ENCODE data around the gene COL5A2.
A peak's percentile ranks its signal among the peaks of the same experiment; 100 is the strongest.

COL5A2 gene

DNA sequence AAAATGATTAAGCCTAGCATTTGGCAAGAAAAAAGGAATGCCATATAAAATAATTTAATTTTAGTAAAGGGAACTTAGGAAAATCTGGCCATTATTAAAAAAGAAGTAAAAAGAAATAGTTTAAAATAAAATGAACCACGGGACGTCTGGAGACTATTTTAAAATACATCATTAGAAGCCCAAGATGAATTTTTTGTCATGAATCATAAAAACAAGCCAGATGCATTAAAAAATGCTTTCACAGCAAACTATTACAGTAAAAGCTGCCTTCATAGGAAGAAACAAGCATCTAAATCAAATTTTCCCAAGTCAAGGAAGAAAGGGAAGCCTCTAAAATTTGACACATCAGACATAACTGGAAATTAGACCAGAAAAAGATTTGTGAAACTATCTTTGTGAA is 33.0 kb downstream of the COL5A2 start:
- no peak for DNase-seq

DNA sequence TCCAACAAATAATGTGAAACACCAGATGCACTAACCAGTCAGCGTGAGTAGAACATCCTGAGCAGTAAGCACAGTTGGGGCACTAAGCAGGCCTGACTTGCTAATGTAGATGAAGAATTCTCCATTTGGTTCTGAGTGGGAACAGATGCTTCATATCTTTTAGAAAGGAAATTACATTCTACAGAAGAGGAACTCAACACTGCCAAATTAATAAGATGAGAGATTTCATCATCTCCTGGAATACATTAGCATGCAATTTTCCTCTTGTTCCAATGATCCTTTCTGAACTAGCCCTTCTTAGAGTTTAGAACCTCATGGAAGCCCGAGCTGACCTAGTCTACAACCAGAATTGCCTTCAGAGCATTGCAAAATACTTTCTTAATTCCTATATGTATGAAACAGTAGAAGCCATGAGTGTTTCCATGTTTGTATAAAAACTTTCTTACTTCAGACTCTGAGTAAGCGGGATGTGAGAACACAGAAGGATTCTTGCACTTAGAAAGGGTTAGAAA is 34.8 kb downstream of the COL5A2 start:
- DNase-seq: no peak

DNA sequence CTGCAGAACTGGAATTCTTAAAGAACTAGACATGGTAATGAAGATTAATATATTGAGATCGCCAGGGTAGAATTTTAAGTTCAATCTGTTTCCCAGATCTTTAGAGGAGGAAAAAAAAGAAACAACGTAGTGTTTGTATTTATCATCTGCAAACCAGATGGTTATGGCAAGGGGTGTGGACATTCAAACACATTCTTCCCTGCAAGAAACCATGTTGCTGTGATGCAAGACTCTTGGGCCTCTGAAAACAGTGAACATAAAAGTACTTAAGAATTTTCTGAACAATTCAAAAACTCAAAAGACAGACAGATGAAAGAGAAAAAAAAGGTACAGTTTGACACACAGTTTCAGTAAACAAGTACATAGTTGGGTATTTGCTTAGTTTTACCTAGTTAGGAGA is 35.6 kb downstream of the COL5A2 start:
- DNase-seq: no peak

DNA sequence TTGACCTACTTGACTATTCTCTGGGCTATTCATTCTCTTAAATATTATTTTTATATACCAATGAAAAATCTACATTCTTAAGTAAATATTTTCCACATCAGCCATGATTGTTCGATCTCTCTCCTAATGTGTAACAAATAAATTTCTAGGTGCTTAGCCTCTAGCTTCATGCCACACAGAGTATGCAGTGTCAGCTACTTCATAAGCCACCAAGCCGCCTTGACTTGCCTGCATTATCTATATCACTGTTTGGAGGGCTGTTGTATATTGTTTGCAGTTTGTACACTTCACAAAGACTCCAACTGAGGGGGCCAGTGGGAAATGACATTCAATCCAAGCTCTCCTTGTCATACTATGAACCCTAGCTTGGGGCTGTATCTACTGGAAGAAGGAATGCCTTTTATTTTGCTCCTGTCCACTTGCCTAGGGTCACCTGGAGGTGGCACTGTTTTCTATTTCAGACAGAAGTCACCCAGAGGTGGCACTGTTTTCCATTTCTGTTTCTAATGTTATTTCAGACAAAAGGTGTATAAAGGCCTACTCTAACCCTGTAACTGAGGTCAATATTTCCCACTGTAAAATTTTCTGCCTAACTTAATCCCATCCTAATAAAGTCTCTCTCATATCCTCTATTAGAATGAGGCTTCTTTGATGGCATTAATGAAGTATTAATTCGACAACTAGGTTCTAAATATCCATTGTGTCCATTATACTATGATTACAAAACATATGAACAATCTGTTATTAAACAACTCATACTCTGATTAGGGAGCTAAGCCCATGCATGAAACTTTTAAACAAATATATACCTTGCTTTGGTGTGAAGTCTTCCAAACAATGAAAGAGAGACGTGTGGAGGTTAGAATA is 36.4 kb downstream of the COL5A2 start:
- peak; percentile 46 to 65 (median 60) for DNase-seq

DNA sequence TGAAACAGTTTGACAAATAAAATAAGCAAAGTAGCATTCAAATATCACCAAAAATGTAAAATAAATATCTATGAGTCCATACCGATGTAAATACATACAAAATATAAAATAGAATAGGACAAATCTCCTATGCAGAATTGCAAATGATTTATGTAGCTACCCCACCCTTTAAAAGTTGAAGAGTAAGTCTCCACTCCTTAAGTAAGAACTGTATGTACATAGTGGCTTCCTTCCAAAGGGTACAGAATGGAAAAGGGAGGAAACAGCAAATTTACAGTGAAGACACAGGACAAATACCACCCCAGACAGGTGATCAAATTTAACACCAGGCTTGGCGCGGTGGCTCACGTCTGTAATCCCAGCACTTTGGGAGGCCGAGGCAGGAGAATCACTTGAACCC is 40.8 kb downstream of the COL5A2 start:
- no peak for DNase-seq

DNA sequence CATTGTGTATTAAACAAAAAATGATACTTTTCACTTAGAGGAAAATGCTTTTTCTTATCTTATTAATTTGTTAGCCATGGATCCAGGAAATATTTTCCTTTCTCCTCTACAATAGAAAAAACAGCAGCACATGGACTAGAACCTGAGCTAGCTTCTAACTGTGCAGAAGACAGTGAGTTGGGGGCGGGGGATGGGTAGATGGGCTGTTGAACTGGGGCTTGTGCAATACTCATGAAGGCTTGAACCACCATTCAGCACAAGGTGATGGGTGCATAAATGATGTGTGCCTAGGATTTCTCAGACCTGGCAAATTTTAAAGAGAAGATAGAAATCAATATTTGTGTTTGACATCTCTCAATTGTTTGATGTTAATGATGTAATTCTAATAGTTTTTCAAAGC is 42.0 kb downstream of the COL5A2 start:
- DNase-seq: no peak

DNA sequence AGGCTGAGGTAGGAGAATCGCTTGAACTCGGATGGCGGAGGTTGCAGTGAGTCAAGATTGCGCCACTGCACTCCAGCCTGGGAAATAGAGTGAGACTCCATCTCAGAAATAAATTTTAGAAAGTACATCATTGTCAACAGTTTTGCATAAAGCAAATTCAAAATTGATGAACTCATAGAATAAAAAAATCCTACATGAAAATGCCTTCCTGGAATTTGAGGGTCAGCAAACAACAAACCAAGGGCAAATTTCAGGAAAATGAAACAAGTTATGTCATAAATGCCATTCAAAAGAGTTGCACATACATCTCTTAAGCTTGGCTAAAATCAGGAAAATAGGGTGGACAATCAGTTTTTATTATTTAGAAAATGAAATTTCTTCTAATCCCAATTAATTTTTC is 45.1 kb downstream of the COL5A2 start:
- no peak for DNase-seq

DNA sequence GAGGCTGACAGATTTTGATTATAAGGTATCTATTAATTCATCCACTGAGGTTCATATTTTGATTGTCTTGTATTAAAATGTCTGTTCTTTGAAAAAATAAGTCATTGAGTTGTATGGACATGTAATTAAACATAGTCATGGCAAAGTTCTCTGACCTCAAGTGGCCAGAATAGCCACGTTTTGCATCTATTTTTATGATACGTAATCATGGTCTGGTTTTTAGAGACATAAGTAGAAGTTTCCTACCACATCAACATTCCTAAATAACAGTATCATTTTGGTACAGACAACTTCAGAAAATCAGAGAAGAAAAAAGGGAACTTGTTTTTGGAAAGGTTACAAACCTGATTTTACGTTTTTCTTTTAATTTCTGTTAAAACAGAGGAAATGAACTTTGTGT is 47.6 kb downstream of the COL5A2 start:
- DNase-seq: no peak

DNA sequence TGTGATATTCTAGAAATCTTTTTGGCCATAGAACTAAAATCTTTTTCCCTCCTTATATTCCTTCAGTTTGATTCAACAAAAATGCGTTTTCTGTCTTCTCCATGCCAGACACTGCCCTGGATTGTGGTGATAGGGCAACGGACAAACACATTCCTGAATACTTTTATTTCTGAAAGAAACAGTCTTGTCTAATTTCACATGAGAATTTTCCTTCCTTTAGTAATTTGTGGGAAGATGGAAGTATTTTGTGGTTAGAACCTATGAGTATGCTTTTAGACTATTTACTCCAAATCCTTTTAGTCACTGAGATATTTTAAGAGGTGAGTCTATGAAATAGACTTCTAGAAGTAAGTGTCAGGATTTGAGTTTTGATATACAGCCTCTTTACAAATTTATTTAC is 49.6 kb downstream of the COL5A2 start:
- DNase-seq: no peak

DNA sequence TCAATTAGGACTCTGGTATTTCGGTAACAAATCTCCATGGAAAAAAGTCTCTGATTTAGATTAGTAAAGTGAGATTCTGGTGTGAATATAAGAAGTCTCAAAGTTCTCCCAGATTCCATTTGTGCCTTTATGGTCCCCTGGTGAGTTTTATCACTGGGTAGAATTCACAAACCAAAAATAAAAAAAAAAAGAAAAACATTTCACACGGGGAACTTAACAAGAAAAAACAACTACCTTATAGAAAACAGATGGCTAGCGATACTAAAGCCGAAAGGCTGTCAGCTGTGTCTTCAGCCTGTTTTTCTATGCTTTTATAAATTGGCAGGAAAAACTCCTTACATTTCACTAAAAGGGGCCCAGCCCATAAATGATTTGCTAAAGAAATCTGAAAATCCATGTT is 50.6 kb downstream of the COL5A2 start:
- no peak for DNase-seq

DNA sequence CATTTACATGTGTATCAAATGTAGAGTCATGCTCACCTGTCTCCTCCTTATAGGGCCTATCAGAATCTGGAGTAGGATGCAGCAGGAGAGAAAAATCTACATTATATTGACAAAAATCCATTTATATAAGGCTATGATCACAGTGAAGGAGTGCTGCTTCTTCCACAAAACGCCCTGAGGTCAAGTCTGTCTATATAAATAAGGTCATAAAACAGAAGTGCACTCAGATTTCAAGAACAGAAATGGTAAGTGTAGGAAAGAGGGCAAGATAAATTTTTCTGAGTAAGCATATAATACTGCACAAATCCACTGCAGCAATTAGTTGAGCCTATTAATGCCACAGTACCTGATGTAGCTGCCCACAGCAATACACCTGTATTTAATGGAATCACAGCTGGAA is 51.8 kb downstream of the COL5A2 start:
- DNase-seq: no peak

DNA sequence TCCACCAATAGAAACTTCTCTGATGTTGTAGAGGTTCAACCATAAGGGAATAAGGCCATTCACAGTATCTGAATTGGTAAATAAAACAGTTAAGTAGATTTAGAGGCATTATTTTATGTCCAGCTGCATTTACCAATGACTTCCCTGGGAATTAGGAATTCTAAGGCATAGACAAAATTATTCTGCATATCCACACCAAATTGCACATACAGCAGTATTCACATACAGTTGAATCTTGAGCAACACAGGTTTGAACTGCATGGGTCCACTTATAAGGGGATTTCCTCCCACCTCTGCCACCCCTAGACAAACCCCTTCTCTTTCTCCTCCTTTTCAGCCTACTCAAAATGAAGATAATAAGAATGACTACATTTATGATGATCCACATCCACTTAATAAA is 54.4 kb downstream of the COL5A2 start:
- DNase-seq: no peak

DNA sequence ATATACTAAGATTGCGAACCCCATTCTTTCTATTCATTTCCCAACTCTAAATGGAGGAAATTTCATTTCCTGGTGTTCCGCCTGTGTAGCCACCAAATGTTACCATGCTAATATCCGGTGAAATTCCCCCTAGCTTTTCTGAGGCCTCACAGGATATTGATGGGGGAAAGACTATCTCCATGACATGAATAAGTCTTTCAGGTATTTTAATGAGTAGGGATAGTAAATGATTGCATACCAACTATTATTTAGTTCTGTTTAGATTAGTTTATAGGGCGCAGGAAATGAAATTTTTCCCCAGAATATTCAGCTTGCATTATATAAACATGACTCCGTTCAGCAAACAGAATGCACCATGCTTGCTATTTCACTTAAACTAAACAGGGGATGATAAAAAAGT is 55.4 kb downstream of the COL5A2 start:
- no peak for DNase-seq

DNA sequence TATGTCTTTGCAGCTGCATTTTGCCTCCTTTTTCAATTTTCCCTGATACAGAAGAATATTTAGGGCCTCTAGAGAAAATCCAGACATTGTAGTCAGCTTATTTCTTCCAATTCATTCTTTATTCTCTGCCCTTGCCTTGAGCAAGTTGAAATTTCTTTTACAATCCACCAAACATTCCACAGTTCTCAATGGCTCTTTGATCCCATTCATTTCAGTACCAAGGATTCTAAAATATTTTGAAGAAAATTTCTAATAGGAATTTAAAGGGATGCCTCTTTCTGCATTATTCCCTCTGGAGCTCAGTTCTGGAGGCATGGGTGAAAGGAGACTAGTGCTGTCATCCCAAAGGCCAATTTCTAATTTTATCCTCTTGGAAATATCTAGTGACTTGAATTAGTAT is 61.2 kb downstream of the COL5A2 start:
- no peak for DNase-seq

DNA sequence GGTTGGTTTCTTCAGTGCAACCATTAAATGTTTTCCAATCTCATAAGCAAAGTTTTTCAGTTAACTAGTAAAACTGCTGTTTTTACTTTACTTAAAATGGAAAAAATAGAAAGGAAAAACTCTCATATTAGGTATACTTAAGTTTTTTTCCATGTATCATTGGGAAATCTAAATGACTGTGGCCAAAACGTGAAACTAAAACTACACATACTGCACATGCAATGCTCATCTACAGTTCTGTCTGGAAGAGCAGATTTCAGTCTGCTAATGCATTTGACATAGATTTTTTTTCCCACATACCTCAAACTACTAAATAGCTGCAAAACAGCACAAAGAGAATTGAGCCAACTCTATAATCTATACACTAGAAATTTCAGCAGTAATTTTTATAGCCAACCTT is 62.6 kb downstream of the COL5A2 start:
- no peak for DNase-seq

DNA sequence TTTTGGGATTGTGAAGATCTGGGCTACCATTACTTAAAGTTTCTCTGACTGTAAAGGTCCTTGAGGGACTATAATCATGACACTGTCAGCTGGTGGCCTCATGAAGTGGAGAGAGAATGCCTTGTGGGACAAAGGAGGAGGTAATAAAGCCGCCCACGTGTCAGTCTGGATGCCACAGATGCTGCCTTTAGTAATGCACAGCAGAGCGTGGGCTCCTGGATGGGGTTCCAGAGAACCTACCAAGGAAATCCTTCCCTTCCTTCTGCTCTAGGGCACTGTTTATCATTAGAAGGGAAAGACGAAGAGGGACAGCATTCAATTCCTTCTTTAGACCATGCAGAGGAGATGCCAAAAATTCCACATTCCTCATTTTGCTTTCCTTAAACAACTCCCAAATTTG is 63.5 kb downstream of the COL5A2 start:
- DNase-seq: no peak

DNA sequence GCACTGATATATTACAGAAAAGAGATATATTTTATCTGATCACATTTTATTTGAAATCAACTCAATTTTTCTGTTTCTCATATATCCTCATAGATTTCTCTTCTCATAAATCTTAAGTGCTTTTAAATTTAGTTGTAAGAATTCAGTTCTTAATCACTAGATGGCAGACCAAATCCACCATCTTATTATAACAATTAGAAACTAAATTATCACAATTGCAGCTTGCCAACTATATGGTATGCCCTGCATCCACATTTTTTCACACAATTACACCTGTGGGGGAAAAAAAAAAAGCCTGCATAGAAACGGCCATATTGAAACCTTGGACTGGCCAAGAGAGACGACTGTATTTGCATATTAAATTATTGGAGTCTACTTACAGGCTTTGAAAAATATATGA is 64.4 kb downstream of the COL5A2 start:
- no peak for DNase-seq

DNA sequence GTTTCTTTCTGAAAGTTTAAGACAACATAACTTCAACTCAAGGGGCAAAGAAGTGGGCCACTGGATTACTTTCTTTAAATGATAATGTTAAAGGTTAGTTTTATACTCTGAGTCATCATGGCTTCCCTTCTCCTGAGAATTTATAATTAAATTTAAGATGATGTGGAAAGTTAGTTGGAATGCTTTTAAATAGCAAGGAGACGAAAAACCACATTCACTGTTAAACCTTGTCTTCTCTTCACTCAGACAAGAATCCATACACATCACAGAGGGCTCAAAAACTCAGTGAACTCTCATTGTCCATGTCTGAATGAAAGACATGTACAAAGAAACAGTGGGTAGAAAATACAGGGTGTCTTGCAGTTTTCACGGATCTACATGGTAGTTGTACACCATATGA is 65.6 kb downstream of the COL5A2 start:
- DNase-seq: no peak

DNA sequence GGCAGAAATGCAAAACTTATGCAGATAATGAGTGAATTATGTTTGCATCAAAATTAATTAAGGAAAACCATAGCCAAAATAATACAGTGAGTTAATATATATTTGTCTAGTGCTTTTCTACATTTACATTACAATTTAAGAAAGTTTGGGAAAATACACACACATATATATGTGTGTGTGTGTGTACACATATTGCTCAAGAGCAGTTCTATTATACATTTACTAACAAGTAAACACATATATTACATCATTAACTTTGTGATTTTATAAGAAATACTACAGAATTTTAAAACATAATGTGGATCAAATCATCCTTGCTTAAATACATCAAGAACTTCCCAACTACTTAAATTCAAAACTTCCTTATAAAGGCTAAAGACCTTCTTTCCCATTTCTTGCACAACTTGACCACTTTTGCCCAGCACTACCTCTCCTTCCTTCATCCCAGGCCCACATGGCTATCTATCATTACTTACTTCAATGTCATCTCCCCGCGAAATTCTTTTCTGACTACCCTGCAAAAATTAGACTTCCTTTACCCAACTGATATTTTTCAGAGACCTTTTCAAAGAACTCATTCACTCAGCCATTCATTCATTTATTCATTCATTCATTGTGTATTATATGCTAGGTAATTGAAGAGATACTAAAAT is 68.4 kb downstream of the COL5A2 start:
- DNase-seq: no peak

DNA sequence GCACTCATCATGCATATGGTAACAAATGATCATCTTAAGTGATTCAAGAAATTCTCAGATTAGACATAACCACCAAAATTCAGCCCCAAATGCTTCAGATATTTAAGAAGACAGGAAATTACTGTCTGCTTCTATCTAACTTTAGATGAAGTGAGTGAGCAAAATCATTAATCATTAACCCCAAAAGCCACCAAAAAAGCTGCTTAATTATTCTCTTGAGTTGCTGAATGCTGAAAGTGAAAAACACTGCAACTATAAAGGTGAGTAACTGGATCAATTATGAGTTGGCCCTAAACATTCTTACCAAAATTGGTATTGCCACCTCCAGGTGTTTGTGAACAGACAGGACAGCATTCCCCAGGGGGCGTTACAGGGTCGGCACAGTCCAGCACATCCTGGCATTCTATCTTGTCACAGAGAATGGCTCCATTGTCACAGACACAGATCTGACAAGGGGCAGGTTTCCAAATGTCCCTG is 69.6 kb downstream of the COL5A2 start:
- DNase-seq: no peak

DNA sequence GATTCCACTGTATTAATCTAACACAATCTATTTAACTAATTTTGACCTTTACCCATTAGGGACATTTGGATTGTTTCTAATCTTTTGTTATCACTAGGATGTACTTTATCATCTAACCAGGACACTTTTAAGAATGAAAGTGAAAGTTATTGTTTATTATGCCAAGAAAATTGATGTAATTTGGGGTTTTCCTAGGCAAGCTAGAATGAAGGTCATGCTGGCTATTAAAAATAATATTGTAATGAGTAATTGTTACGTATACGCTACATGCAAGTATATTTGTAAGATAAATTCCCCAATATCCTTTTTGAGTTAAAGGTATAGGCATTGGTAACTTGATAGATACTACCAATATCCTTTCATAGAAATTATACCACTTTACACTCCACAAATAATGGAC is 74.6 kb downstream of the COL5A2 start:
- no peak for DNase-seq

DNA sequence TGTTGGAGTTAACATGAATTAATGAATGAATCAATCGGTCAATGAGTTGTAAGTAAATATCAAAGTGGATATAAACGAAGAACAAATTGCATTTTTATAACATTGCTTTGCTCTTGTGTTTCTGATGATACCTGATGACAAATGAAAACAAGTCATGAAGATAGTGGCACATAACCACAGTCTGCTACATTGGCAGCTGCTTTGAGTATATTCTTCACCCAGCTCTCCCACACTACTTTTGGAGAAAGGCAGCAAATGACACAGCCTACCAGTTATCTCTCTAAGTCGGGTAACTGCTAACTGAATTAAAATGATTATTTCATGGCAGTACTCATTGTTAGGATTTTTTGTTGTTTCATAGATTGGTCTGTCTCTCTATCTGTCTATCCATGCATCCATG is 76.8 kb downstream of the COL5A2 start:
- DNase-seq: no peak

DNA sequence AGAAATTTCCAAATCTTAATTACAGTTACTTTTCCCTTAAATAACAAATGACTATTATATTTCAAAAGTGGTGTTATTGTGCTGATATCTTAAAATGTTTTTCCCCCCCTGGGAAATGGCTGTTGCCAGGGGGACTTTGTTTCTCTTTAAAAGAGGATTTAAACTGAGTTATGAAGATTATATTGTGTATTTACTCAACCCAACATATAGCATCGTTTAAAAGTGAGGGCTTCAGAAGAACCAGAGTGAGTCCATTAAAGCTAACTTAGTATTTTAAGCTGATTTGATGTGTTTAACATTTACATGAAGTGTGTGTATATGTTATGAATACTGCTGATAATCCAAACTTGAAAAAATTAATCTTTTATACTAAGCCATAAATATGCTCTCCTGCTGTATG is 81.6 kb downstream of the COL5A2 start:
- no peak for DNase-seq

DNA sequence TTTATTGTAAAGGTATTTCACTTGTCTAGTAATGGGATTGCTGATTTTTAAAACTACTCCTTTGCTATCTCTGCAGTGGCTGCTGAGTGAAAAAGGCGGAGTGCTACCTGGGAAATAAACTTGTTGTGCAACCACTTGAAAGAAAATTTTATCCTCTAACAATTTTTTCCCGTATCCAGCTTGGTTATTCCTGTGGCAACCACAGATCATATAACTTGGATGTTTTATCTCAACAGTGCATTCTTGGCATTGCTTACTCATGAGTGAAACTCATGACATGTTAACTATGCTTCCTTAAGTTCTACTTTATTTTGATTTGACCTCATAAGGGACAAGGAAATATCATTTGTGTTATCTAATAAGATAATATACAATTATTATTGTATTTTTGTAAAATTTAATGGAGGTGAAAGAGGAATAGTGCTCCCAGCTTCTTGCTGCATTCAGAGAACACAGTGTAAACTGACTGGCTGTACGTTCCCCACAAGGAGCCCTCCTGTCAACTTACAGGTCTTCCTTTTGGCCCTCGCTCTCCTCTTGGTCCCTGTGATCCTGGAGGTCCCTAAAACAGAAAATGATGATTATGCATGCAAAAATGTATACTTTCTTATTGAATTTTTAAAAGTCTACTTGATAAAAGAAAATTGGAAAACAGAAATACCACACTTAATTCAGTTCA is 82.7 kb downstream of the COL5A2 start:
- DNase-seq: no peak
